ENCODE measurements around the gene MATN4. TPM values are rescaled to one million over a fixed set of nuclear protein-coding genes. Genes with fewer than 3 reads are reported as not detected.

MATN4 gene
- total RNA-seq, 4 donors from 2014 or later = 0.09 to 0.68 TPM; not detected in 2

GRCh38 chr20:45309075-45309474 lies 976 bp upstream of the MATN4 start:
- intact Hi-C loops (cut with DNase I) = no loop called here
- WGBS, 2 donors = 40 to 76% methylated on average over 2 to 3 of the region's 3 CpGs
- Histone ChIP-seq H3K9me3 (no peaks in the 10 kb centered on the region), H3K36me3 (no peaks in the 10 kb centered on the region), H3K4me3 (no peak overlapping the region), H3K27me3 (peaks cover 0 to 92% (median 0%) of the 10 kb centered on the region in 4 donors), H3K4me1 (peaks cover 0 to 35% (median 6%) of the 10 kb centered on the region in 3 donors), H3K27ac (no peak overlapping the region)
- no peak for DNase-seq
- TF ChIP-seq CTCF (IDR thresholded peaks at IDR 0.05) = no peak
- TF ChIP-seq POLR2A (IDR thresholded peaks at IDR 0.05) = no peak

GRCh38 chr20:45307076-45307640 lies 941 bp downstream of the MATN4 start:
- intact Hi-C loops (cut with DNase I) = no loop called here
- Histone ChIP-seq H3K4me3 (no peak overlapping the region), H3K4me1 (peaks cover 0 to 35% (median 6%) of the 10 kb centered on the region in 3 donors), H3K9me3 (no peaks in the 10 kb centered on the region), H3K36me3 (no peaks in the 10 kb centered on the region), H3K27me3 (peaks cover 0 to 91% (median 0%) of the 10 kb centered on the region in 4 donors), H3K27ac (no peak overlapping the region)
- WGBS, 2 donors = 55 to 60% methylated on average over 9 to 11 of the region's 16 CpGs
- DNase-seq = no peak
- no peak for TF ChIP-seq POLR2A (IDR thresholded peaks at IDR 0.05)

GRCh38 chr20:45306431-45306982 lies 1.6 kb downstream of the MATN4 start, which contains the start of gene RBPJL:
RBPJL (plus strand) TSS chr20:45306840; CDS start chr20:45306923, 83 bp downstream.
- DNase-seq = no peak

GRCh38 chr20:45305262-45305661 lies 2.8 kb downstream of the MATN4 start:
- no peak for DNase-seq
- Histone ChIP-seq H3K4me1 (peaks cover 0 to 28% (median 6%) of the 10 kb centered on the region in 3 donors), H3K9me3 (no peaks in the 10 kb centered on the region), H3K27me3 (peaks cover 0 to 80% (median 0%) of the 10 kb centered on the region in 4 donors), H3K4me3 (no peak overlapping the region), H3K27ac (no peak overlapping the region), H3K36me3 (no peaks in the 10 kb centered on the region)
- intact Hi-C loops (cut with DNase I) = no loop called here
- no peak for TF ChIP-seq POLR2A (IDR thresholded peaks at IDR 0.05)
- no peak for TF ChIP-seq CTCF (IDR thresholded peaks at IDR 0.05)
- WGBS, 2 donors = 76 to 90% methylated on average over 2 to 4 of the region's 4 CpGs

More at GRCh38 chr20:45306431-45306982, 1.6 kb downstream of the MATN4 start, which contains the start of gene RBPJL:
- WGBS, 2 donors = 2 to 36% methylated on average over 12 to 19 of the region's 41 CpGs
- intact Hi-C loops (cut with DNase I) = no loop called here
- Histone ChIP-seq H3K4me1 (peaks cover 0 to 31% (median 6%) of the 10 kb centered on the region in 3 donors), H3K4me3 (peak within 1 kb of the TSS in 1 of 4 donors; percentile 19), H3K27me3 (peaks cover 0 to 85% (median 0%) of the 10 kb centered on the region in 4 donors), H3K36me3 (no peaks in the 10 kb centered on the region), H3K27ac (no peak within 1 kb of the TSS), H3K9me3 (no peaks in the 10 kb centered on the region)
- TF ChIP-seq POLR2A (IDR thresholded peaks at IDR 0.05) (no peak), CTCF (IDR thresholded peaks at IDR 0.05) (peak in 5 of 6 experiments; percentile 40 to 72 (median 61))

GRCh38 chr20:45304464-45304999 lies 3.6 kb downstream of the MATN4 start:
- Histone ChIP-seq H3K9me3 (no peaks in the 10 kb centered on the region), H3K36me3 (no peaks in the 10 kb centered on the region), H3K4me1 (peaks cover 0 to 28% (median 6%) of the 10 kb centered on the region in 3 donors), H3K27ac (no peak overlapping the region), H3K27me3 (peaks cover 0 to 76% (median 0%) of the 10 kb centered on the region in 4 donors), H3K4me3 (no peak overlapping the region)
- WGBS, 2 donors = 83 to 90% methylated on average over 22 to 33 of the region's 43 CpGs
- TF ChIP-seq CTCF (IDR thresholded peaks at IDR 0.05) (no peak), POLR2A (IDR thresholded peaks at IDR 0.05) (no peak)
- intact Hi-C loops (cut with DNase I) = no loop called here
- no peak for DNase-seq
